IMR-90 (cell line): ENCODE data around the gene DRAXIN. TPM values are rescaled to one million over a fixed set of nuclear protein-coding genes. Genes with fewer than 3 reads are reported as not detected.

Experiments used
- ATAC-seq: fragments of 200-7000 bp; cut with Tn5 transposase; 2 replicates; pipeline ENCODE4 v1.9.1; 2020; ENCODE audit warnings: low read depth, mild to moderate bottlenecking, moderate library complexity
- BruUV-seq: library from RNA; stranded (reverse); fragments of 400-500 nt; replicated peaks from 2 replicates; lab custom pipeline; 2021; lab: Mats Ljungman, UMichigan
- CTCF ChIA-PET: fragments of 300-600 bp; formaldehyde crosslinking; extraction: SDS; loops from one replicate; lab custom pipeline; 2021; ENCODE audit warnings: antibody characterized with exemption; lab: Yijun Ruan, JAX
- POLR2A ChIA-PET: fragments of 300-600 bp; sonication (Branson Sonifier 250); formaldehyde crosslinking; loops from one replicate; lab custom pipeline; 2022; ENCODE audit warnings: antibody characterized with exemption; ENCODE audit not compliant: unreplicated experiment; lab: Charles Lee
- DNase-seq: peaks from one replicate; pipeline ENCODE4 v3.0.0; 2013
- H2AFZ ChIP-seq: replicated peaks from 2 replicates; pipeline ENCODE3; 2013; ENCODE audit warnings: low read length, mild to moderate bottlenecking; ENCODE audit not compliant: poor library complexity
- H2AK5ac ChIP-seq: 2 replicates; pipeline ENCODE4 v1.6.1; 2013; ENCODE audit warnings: low read depth, low read length, inconsistent platforms
- H2AK9ac ChIP-seq: replicated peaks from 2 replicates; pipeline ENCODE3; 2013; ENCODE audit warnings: mild to moderate bottlenecking, low read depth, low read length, moderate library complexity; ENCODE audit not compliant: poor library complexity
- H2BK120ac ChIP-seq: 2 replicates; pipeline ENCODE4 v1.6.1; 2013; ENCODE audit warnings: low read depth, low read length, inconsistent platforms
- H2BK15ac ChIP-seq: 3 replicates; pipeline ENCODE4 v1.6.1; 2013; ENCODE audit warnings: low read depth, low read length, inconsistent platforms
- H2BK20ac ChIP-seq: 2 replicates; pipeline ENCODE4 v1.6.1; 2013; ENCODE audit warnings: low read depth, mild to moderate bottlenecking, inconsistent platforms, low read length, moderate library complexity
- H2BK5ac ChIP-seq: 2 replicates; pipeline ENCODE4 v1.6.1; 2013; ENCODE audit warnings: mild to moderate bottlenecking, low read depth, low read length, inconsistent platforms; ENCODE audit not compliant: poor library complexity, severe bottlenecking
- H3K14ac ChIP-seq: replicated peaks from 2 replicates; pipeline ENCODE4 v1.6.1; 2013; ENCODE audit warnings: low read depth, low read length, inconsistent platforms
- H3K18ac ChIP-seq: 2 replicates; pipeline ENCODE4 v1.6.1; 2013; ENCODE audit warnings: low read depth, low read length, control low read depth
- H3K23ac ChIP-seq: 2 replicates; pipeline ENCODE4 v1.6.1; 2013; ENCODE audit warnings: low read depth, low read length, inconsistent platforms
- H3K27ac ChIP-seq: 2 replicates; pipeline ENCODE4 v1.5.1; 2013; ENCODE audit warnings: mild to moderate bottlenecking, control low read depth, low read length; ENCODE audit not compliant: insufficient read depth
- H3K27me3 ChIP-seq: 2 replicates; pipeline ENCODE4 v1.6.1; 2013; ENCODE audit warnings: low read length; ENCODE audit not compliant: control insufficient read depth, insufficient read depth
- H3K36me3 ChIP-seq: 2 replicates; pipeline ENCODE4 v1.6.1; 2013; ENCODE audit warnings: low read length, mixed read lengths; ENCODE audit not compliant: control insufficient read depth, insufficient read depth
- H3K4ac ChIP-seq: 2 replicates; pipeline ENCODE4 v1.6.1; 2013; ENCODE audit warnings: low read depth, low read length, inconsistent platforms
- H3K4me1 ChIP-seq: 2 replicates; pipeline ENCODE4 v1.6.1; 2013; ENCODE audit warnings: low read length, mixed read lengths; ENCODE audit not compliant: control insufficient read depth, insufficient read depth
- H3K4me2 ChIP-seq: 2 replicates; pipeline ENCODE4 v1.6.1; 2013; ENCODE audit warnings: low read depth, mild to moderate bottlenecking, control low read depth, low read length, moderate library complexity
- H3K4me3 ChIP-seq: 2 replicates; pipeline ENCODE4 v1.5.1; 2013; ENCODE audit warnings: low read depth, mild to moderate bottlenecking, control low read depth, low read length, moderate library complexity; ENCODE audit not compliant: insufficient read depth
- H3K56ac ChIP-seq: 2 replicates; pipeline ENCODE4 v1.6.1; 2013; ENCODE audit warnings: low read length, inconsistent platforms; ENCODE audit not compliant: insufficient read depth; ENCODE audit errors: extremely low read depth
- H3K79me1 ChIP-seq, 2 experiments: 2 replicates each; pipeline ENCODE4 v1.6.1; 2013; ENCODE audit warnings: low read length in 2 of 2, inconsistent platforms in 1 of 2, low read depth in 1 of 2
- H3K9ac ChIP-seq: 2 replicates; pipeline ENCODE4 v1.6.1; 2013; ENCODE audit warnings: low read depth, low read length, control low read depth
- H3K9me1 ChIP-seq: 2 replicates; pipeline ENCODE4 v1.6.1; 2013; ENCODE audit warnings: low read length, inconsistent platforms; ENCODE audit not compliant: insufficient read depth
- H3K9me3 ChIP-seq: 2 replicates; pipeline ENCODE4 v1.6.1; 2013; ENCODE audit warnings: low read length; ENCODE audit not compliant: control insufficient read depth, insufficient read depth
- H4K20me1 ChIP-seq: 2 replicates; pipeline ENCODE4 v1.6.1; 2013; ENCODE audit warnings: low read length, inconsistent platforms; ENCODE audit not compliant: insufficient read depth
- H4K5ac ChIP-seq: 2 replicates; pipeline ENCODE4 v1.6.1; 2013; ENCODE audit warnings: mild to moderate bottlenecking, low read depth, low read length, control low read depth
- H4K8ac ChIP-seq, 2 experiments: 2 replicates each; pipeline ENCODE4 v1.6.1; 2013; ENCODE audit warnings: low read depth in 2 of 2, low read length in 2 of 2, control low read depth in 1 of 2, inconsistent platforms in 1 of 2
- H4K91ac ChIP-seq: 2 replicates; pipeline ENCODE4 v1.6.1; 2013; ENCODE audit warnings: low read depth, low read length, inconsistent platforms; ENCODE audit not compliant: insufficient read depth
- CHD1 ChIP-seq: IDR thresholded peaks from 2 replicates; pipeline ENCODE4 v1.6.1; 2012; ENCODE audit warnings: low read depth, low read length, improper control_type of control experiment
- MAFK ChIP-seq: IDR thresholded peaks from 2 replicates; pipeline ENCODE4 v1.6.1; 2012; ENCODE audit warnings: low read depth, low read length, improper control_type of control experiment
- NFE2L2 ChIP-seq: fragments of 150-350 bp; IDR thresholded peaks from 2 replicates; pipeline ENCODE4 v1.6.1; 2016; ENCODE audit warnings: low read depth, mild to moderate bottlenecking, low read length
- POLR2A ChIP-seq: IDR thresholded peaks from 2 replicates; pipeline ENCODE4 v1.6.1; 2012; ENCODE audit warnings: mild to moderate bottlenecking, low read depth, low read length
- RAD21 ChIP-seq: IDR thresholded peaks from 2 replicates; pipeline ENCODE4 v1.6.1; 2012; ENCODE audit warnings: low read length, improper control_type of control experiment
- RCOR1 ChIP-seq: IDR thresholded peaks from 2 replicates; pipeline ENCODE4 v1.6.1; 2012; ENCODE audit warnings: mild to moderate bottlenecking, low read length, improper control_type of control experiment; ENCODE audit not compliant: insufficient replicate concordance
- RFX5 ChIP-seq: IDR thresholded peaks from 2 replicates; pipeline ENCODE4 v1.8.0; 2012; ENCODE audit warnings: low read depth, mild to moderate bottlenecking, low read length, moderate library complexity
- SMC3 ChIP-seq: fragments of 150-350 bp; IDR thresholded peaks from 2 replicates; pipeline ENCODE4 v1.6.1; 2016; ENCODE audit warnings: low read depth, mild to moderate bottlenecking, antibody characterized with exemption, low read length, moderate library complexity
- WGBS, 2 experiments: methylation state at CpG; one replicate each; pipeline versions ENCODE4 v1.1.5 to v1.1.7; 2013; ENCODE audit warnings: missing lambda C conversion rate in 2 of 2; ENCODE audit not compliant: insufficient read length in 1 of 2; ENCODE audit errors: extremely low coverage in 2 of 2; 5-methylcytosine and 5-hydroxymethylcytosine counted together
- dilution Hi-C: fragments of 300-500 bp; cut with HindIII; formaldehyde crosslinking; loops from one replicate; pipeline ENCODE4 v1.14.3; 2018; ENCODE audit warnings: low sequenced_read_pairs; ENCODE audit not compliant: unreplicated experiment
- in situ Hi-C: fragments of 300-500 bp; cut with MboI; formaldehyde crosslinking; loops from 3 replicates; pipeline ENCODE4 v1.14.3; 2019; ENCODE audit warnings: low sequenced_read_pairs, inconsistent platforms, mixed read lengths
- intact Hi-C: fragments of 100-400 bp; cut with micrococcal nuclease; formaldehyde crosslinking; loops from 2 replicates; pipeline ENCODE4 v1.10.0; 2022
- polyA plus RNA-seq, 3 experiments: library from polyadenylated mRNA; depleted of rRNA; stranded (reverse); fragments of >200 nt; gene quantifications; 2 replicates each; pipeline ENCODE4 v1.2.3, GENCODE V29; 2012; ENCODE audit warnings: low replicate concordance in 1 of 3
- total RNA-seq: library from RNA; depleted of rRNA; stranded (reverse); fragments of >200 nt; gene quantifications from 2 replicates; pipeline ENCODE4 v1.2.3, GENCODE V29; 2012
- TF ChIP-seq, protein P1 (sequence below): fragments of 150-350 bp; IDR thresholded peaks from 2 replicates; pipeline ENCODE4 v1.6.1; 2017; ENCODE audit warnings: mild to moderate bottlenecking, antibody characterized with exemption, low read length, low read depth

Gene DRAXIN
- total and polyA plus RNA-seq, 2 of the 4 experiments (the other 2 are of a cell fraction): under 0.01 to 0.02 TPM

DNA sequence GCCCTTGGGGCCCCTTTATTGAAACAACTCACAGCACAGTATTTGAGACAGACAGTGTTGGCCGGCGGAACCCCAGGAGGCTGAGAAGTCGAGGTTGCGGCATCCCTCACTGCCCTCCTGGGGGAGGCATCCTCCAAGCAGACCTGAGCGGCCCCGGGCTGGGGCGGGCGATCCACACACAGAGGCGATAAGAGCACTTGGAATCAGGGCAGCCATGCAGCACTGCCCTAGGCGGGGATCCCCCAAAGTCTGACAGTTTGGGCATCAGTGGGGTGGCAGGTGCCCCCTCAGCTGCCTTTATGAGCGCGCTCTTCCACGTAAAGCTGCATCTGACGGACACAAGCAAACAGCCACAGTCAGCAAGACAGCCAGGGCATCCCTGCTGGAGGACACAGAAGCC, 17.0 kb upstream of the DRAXIN start:
- Histone ChIP-seq H2BK15ac (no peak overlapping the region), H2BK20ac (no peak overlapping the region), H3K4me2 (no peak overlapping the region), H4K5ac (no peak overlapping the region), H3K14ac (no peak overlapping the region), H2BK5ac (no peak overlapping the region), H3K79me1 (peaks cover 5 to 7% of the 10 kb centered on the region in 2 experiments; a peak in 3 of 4 replicates), H2BK120ac (no peak overlapping the region), H3K36me3 (peaks cover 46% of the 10 kb centered on the region), H3K9me1 (peaks cover 5% of the 10 kb centered on the region; the same call in 1 of the 2 replicates), H4K20me1 (no peaks in the 10 kb centered on the region), H3K4me3 (no peak overlapping the region), H2AK5ac (no peak overlapping the region), H3K4me1 (no peaks in the 10 kb centered on the region), H4K8ac (no peak overlapping the region), H3K18ac (no peak overlapping the region), H3K56ac (no peak overlapping the region), H3K4ac (no peak overlapping the region), H3K23ac (no peak overlapping the region), H3K9me3 (no peaks in the 10 kb centered on the region), H3K27ac (no peak overlapping the region), H2AK9ac (no peak overlapping the region), H4K91ac (no peak overlapping the region), H3K9ac (no peak overlapping the region), H2AFZ (no peak overlapping the region), H3K27me3 (no peaks in the 10 kb centered on the region)
- BruUV-seq: no TSS peak
- in situ Hi-C loops (no loop called here), dilution Hi-C loops (no loop called here), intact Hi-C loops (no loop called here)
- WGBS, 2 experiments: no CpG with 5 or more reads among the region's 14 CpGs
- CTCF ChIA-PET: no interaction called here
- DNase-seq: no peak
- TF ChIP-seq POLR2A: no peak
- TF ChIP-seq NFE2L2: no peak
- TF ChIP-seq CHD1: no peak
- TF ChIP-seq SMC3: no peak
- TF ChIP-seq RCOR1: no peak
- no peak for TF ChIP-seq RAD21
- TF ChIP-seq MAFK: no peak
- no peak for TF ChIP-seq RFX5
- TF ChIP-seq, protein P1, sequence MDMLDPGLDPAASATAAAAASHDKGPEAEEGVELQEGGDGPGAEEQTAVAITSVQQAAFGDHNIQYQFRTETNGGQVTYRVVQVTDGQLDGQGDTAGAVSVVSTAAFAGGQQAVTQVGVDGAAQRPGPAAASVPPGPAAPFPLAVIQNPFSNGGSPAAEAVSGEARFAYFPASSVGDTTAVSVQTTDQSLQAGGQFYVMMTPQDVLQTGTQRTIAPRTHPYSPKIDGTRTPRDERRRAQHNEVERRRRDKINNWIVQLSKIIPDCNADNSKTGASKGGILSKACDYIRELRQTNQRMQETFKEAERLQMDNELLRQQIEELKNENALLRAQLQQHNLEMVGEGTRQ: no peak
- ATAC-seq: no peak
- POLR2A ChIA-PET: no interaction called here
